ENCODE measurements around the gene RAX. TPM values are rescaled to one million over a fixed set of nuclear protein-coding genes. Genes with fewer than 3 reads are reported as not detected.

RAX gene
- total and polyA plus RNA-seq, 10 donors = 0.03 TPM; not detected in 9

- peak; percentile 18 for DNase-seq
- 7 to 25% (median 14%) methylated on average over 4 of the region's 4 CpGs for WGBS, 5 donors
- H3K9me3 ChIP-seq = no peaks in the 10 kb centered on the region
- no peak overlapping the region for H3K27ac ChIP-seq
- H3K4me3 ChIP-seq = no peak overlapping the region
- TF ChIP-seq POLR2A (IDR thresholded peaks at IDR 0.05) = no peak
- no peak for TF ChIP-seq POLR2AphosphoS5 (IDR thresholded peaks at IDR 0.05)
- TF ChIP-seq CTCF (IDR thresholded peaks at IDR 0.05 in 8 of 11, conservative IDR thresholded peaks at IDR 0.05 in 3 of 11) = no peak
- H3K4me1 ChIP-seq = peaks cover 10 to 60% (median 42%) of the 10 kb centered on the region in 6 donors
- no peaks in the 10 kb centered on the region for H3K36me3 ChIP-seq
- intact Hi-C loops (cut with DNase I; ENCODE audit: low total_unique reads) = no loop called here
- peaks cover 30 to 100% (median 98%) of the 10 kb centered on the region in 7 donors for H3K27me3 ChIP-seq (replicated peaks in 1 of 7)
Observed at GRCh38 chr18:59270689-59271257, 2.5 kb downstream of the RAX start.

- intact Hi-C loops (cut with DNase I; ENCODE audit: low total_unique reads) = no loop called here
- Histone ChIP-seq H3K9me3 (no peaks in the 10 kb centered on the region), H3K4me1 (peaks cover 10 to 71% (median 53%) of the 10 kb centered on the region in 6 donors), H3K27me3 (replicated peaks in 1 of 7) (peaks cover 30 to 100% (median 99%) of the 10 kb centered on the region in 7 donors), H3K4me3 (peak overlapping the region in 4 of 8 donors; percentile 8 to 61 (median 22)), H3K27ac (no peak overlapping the region), H3K36me3 (no peaks in the 10 kb centered on the region)
- no peak for TF ChIP-seq CTCF (IDR thresholded peaks at IDR 0.05 in 8 of 11, conservative IDR thresholded peaks at IDR 0.05 in 3 of 11)
- TF ChIP-seq POLR2AphosphoS5 (IDR thresholded peaks at IDR 0.05) = no peak
- no peak for TF ChIP-seq POLR2A (IDR thresholded peaks at IDR 0.05)
- WGBS, 5 donors = 8 to 13% (median 9%) methylated on average over 17 of the region's 17 CpGs
- DNase-seq = no peak
Observed at GRCh38 chr18:59269563-59270119, 3.6 kb downstream of the RAX start.

GRCh38 chr18:59268721-59269562 lies 4.3 kb downstream of the RAX start:
- intact Hi-C loops (cut with DNase I; ENCODE audit: low total_unique reads) = no loop called here
- H3K27ac ChIP-seq = no peak overlapping the region
- no peak for TF ChIP-seq CTCF (IDR thresholded peaks at IDR 0.05 in 8 of 11, conservative IDR thresholded peaks at IDR 0.05 in 3 of 11)
- TF ChIP-seq POLR2AphosphoS5 (IDR thresholded peaks at IDR 0.05) = no peak
- TF ChIP-seq POLR2A (IDR thresholded peaks at IDR 0.05) = no peak
- peak; percentile 75 for DNase-seq
- peaks cover 10 to 68% (median 51%) of the 10 kb centered on the region in 6 donors for H3K4me1 ChIP-seq
- peak overlapping the region in 7 of 8 donors; percentile 10 to 61 (median 21) for H3K4me3 ChIP-seq
- no peaks in the 10 kb centered on the region for H3K9me3 ChIP-seq
- H3K36me3 ChIP-seq = no peaks in the 10 kb centered on the region
- peaks cover 30 to 100% (median 99%) of the 10 kb centered on the region in 7 donors for H3K27me3 ChIP-seq (replicated peaks in 1 of 7)
- WGBS, 5 donors = 0 to 5% (median 3%) methylated on average over 30 to 90 of the region's 90 CpGs
